Limb (tissue), 2 donors: ENCODE measurements around the gene MIOS.
"Not testable (repeated sequence)": the region's sequence is repeated elsewhere in the genome, so short reads cannot be mapped to it uniquely, and the experiment has no call there.

ENCODE experiments used
- DNase-seq, 2 donors: peaks; one replicate each; pipeline ENCODE4 v3.0.0-alpha.2; 2016; ENCODE audit errors: extremely low spot score in 2 of 2

MIOS gene

DNA sequence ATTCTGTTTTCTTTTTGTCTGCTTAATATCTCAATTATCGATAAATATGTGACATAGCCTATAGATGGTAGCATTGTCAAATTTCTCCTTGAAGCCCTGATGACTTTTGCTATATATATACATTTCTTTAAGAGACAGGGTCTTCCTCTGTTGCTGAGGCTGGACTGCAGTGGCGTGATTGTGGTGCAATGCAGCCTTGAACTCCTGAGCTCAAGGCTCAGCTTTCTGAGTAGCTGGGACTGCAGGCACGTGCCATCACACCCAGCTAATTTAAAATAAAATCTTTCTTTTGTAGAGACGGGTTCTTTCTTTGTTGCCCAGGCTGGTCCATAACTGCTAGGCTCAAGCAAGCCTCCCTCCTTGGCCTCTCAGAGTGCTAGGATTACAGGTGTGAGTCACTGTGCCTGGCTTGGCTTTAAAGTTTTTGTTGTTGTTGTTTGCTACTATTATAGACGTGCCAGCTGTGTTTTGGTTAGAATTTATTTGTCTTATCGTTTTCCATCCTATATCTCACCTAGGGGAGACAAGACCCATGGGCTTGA is 80.9 kb downstream of the MIOS start:
- no peak for DNase-seq

DNA sequence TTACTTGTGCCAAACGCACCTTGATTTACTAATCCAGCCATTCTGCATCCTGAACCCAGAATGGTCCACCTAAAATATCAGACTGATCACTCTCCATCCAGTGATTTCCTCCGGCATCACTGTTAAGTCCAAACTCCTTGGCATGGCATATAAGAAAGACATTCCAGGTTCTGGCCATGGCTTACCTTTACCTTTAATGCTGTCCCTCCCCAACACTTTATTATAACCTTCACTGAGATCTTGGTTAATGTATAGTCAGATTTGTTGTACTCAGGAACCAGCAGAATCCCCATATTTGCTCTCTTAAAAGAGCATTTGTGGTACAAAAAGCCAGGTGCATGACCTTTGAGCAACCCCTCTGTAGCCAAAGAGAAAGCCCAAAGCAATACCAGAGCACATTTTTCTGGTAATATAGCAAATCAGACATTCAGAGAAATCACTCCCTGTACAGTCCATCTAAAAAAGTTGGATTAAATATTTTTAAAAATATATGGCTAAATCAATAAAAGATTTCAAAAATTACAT is 84.1 kb downstream of the MIOS start:
- no peak for DNase-seq

DNA sequence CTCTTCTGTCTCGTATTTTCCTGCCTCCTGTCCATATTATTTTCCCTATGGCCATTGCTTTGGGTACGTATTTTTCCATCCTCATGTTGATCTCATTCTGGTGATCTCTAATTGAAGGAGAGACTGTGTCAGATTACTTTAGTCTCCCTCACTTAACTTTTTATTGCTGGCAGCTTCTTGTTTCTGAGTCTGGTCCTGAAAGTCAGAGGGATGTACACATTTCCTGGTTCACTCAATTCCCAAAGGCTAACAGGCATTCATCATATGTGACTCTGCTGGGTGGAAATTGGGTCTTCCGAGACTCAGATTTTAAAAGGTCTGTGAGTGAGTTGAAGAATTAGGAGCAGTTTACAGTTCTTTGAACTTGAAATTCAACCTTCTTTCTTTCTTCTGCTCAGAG is 84.8 kb downstream of the MIOS start:
- DNase-seq = no peak

DNA sequence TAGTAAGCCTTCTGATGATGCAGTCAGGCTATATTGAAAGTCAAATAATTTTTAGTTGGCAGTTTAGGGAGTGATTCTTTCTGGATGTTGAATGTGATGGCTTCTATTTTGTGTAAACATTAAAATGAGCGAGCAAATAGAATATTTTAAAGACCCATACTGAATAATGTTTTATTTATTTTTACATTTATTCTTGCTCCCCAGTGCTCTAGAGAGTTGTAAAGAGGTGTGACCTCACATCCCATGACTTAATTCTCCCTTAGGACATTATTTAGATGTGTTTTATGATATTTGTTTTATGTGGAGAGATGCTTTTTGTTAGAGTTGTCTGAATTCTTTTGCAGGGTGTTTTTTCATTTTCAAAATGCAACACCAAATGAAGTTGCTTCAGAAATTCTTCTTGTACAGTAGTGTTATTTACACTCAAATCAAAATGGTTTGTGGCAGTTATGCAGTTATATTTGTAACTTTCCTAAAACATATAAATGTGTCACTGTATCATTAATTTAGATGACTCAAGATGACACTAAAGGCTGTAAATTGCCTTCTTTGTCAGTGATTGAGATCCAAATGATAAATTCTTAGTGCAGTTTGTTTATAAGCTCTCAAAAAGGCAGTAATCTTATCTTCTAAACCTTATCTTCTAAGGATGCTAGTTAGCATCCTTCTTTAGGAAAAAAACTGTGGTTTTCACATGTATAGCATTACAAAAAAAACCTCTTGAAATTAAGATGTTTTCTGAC is 86.3 kb downstream of the MIOS start:
- no peak for DNase-seq

DNA sequence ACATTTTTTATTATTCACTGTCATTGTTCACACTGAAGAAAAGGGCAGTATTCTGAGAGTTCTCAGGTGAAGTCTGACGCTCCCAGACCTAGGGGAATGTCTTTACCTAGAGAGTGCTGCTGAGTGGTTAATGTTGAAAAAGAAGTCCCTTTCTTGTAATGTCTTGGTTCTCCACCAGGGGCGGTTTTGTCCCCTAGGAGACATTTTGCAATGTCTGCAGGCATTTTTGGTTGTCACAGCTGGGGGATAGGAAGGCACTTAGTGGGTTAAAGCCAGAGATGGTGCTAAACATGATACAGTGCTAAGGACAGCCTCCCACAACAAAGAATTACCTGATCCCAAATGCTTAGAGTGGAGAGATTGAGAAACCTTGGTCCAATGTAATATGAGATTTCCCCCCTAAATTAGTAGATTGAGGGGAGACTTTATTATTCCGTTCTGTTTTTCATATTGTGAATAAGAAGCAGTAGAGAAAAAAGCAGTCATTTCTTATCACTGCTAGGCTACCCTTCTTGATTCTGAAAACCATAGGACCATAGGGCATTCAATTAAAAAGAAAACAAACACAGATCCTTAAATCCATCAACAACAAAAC is 87.0 kb downstream of the MIOS start:
- no peak for DNase-seq

DNA sequence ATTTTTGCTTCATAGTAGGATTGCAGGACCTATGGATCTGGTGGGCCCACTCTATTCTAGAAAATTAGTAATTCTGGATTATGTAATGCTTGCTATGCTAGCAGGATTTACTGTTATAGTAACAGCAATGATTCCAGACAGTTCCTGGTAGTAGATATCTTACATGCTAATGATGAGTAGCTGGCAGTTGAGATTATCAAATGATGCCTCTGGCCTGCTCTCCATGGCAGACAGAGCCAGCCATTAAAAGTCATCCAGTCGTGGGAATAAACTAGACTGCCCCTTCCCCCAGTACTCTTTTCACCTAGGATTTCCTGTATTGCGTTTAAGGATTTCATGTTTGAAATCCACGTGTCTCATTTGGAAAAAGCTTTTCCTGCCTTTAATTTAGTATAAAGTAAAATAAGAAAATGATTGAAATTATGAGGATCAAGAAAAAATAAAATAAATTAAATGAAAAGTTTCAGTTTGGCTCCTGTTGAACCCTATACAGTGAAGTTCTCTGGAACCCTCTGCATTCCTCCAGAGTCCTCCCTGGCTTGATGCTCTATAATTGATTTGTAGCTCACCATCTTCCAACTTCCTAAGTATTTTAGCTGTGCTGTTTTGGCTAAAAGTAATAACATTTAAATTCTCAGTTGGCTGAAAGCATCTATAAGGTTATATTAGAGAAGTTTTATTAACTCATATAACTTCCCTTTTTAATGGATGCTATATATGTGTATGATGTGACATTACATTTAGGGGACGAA is 88.5 kb downstream of the MIOS start:
- no peak for DNase-seq

DNA sequence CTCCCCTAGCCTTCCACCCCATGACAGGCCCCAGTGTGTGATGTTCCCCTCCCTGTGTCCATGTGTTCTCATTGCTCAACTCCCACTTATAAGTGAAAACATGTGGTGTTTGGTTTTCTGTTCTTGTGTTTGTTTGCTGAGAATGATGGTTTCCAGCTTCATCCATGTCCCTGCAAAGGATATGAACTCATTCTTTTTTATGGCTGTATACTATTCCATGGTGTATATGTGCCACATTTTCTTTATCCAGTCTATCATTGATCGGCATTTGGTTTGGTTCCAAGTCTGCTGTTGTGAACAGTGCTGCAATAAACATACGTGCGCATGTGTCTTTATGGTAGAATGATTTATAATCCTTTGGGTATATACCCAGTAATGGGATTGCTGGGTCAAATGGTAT is 89.8 kb downstream of the MIOS start:
- DNase-seq = not testable (repeated sequence)
